HS-27A (cell line): ENCODE measurements around the gene TTLL3.
"Not testable (repeated sequence)": the region's sequence is repeated elsewhere in the genome, so short reads cannot be mapped to it uniquely, and the experiment has no call there.

Experiments
- DNase-seq: peaks from one replicate; pipeline ENCODE4 v3.0.0-alpha.2; 2012; ENCODE audit warnings: low read depth, missing footprints

Gene TTLL3

GRCh38 chr3:9809615-9810432 is at the start of gene TTLL3:
Gene TTLL3 (plus strand): TSS chr3:9810262. CDS start chr3:9810662, 400 bp downstream.
- DNase-seq: no peak

DNA sequence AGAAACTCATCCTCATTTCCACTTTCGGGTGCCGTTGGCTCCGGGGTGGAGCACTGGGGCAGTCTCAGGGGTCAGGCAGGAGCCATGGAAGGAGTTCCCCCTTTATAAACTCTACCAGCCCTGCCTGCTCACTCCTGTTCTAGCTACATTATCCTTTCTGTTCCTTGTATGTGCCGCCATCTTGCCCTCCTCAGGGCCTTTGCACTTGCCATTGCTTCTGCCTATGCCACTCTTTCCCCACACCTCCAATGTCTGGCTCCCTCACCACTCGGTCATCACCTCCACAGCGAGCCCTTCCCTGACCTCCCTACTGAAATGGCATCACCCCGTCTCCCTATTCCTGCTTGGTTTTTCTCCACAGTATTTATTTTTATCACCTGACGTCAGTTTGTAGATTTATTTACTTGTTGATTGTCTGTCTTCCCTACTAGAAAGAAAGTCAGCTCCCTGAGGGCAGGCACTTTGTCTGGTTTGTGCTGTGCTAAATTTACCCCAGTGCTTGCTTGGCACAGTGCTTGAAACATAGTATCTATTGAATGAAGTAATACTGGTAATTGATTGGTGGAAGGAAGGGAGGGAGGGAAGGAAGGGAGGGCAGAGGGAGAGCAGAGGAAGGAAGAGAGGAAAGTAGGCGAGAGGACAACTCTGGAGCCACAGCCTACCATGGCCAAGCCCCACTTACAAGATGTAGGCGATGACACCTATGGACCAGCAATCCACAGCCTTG is 49.1 kb upstream of the TTLL3 start:
- no peak for DNase-seq

DNA sequence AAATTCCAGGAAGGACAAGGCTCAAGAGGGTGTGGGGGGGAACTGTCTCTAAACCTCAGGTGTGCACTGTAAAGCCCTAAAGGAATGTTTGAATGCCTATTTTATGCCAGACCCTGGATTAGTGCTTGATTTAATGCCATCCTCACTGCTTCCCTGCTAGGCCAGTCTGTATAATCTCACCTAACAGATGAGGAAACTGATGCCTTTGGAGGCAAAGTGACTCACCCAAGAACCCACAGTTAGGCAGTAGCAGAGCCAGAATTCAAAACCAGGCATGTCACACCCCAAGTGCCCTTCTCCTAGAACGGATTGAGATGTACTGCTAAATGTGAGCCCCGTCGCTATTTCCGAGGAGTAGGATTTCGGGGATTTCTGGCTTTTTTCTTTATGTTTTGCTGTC is 48.1 kb upstream of the TTLL3 start:
- DNase-seq: no peak

DNA sequence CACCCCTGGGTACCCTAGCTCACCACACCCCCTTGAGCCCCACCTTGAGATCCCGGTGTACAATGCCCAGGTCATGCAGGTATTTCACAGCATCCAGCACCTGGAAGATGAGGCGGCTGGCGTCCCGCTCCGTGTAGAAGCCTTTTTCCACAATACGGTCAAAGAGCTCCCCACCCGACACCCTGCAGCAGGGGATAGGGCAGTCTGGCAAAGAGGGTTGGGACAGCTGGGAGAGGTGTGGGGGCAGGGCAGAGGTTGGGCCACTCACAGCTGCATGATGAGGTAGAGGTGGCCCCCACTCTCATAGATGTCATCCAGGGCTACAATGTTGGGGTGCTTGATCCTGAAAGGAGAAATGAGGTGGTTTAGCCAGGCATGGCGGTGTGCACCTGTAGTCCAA is 47.2 kb upstream of the TTLL3 start:
- no peak for DNase-seq

DNA sequence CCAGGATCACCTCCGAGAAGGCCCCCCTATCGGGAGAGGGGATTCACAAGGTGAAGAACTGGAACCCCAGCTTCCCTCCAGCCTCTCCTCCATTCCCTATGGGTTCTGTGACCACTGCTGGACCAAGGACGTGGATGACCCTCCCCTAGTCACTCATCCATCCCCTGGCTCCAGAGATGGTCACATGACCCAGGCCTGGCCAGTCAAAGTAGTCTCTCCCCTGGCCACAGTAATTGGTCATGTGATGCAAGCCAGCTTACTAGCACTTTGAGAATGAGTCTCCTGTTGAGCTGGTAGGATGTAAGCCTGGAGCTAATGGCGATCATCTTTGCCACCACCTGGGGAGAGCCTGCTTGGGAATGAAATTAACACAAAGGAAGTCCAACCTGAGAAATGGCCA is 44.2 kb upstream of the TTLL3 start:
- DNase-seq: no peak

DNA sequence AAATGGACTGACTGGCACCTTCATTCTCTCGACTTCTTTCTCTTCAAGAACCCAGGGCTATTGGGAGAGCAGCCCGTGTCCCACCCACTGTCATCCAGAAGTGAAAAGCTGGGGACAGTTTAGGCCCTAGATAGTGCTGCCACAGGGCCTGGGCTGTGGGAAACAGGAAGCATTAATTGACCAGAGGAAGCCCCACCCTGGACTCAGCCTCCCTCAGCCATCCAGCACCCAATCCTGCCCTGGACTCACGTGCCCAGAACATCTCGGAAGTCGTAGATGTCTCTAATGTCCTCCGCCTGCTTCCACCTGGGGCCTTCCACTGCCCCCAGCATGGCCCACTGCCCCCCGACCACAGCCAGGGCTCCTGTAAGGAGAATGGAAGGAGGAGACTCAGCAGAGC is 42.6 kb upstream of the TTLL3 start:
- no peak for DNase-seq

DNA sequence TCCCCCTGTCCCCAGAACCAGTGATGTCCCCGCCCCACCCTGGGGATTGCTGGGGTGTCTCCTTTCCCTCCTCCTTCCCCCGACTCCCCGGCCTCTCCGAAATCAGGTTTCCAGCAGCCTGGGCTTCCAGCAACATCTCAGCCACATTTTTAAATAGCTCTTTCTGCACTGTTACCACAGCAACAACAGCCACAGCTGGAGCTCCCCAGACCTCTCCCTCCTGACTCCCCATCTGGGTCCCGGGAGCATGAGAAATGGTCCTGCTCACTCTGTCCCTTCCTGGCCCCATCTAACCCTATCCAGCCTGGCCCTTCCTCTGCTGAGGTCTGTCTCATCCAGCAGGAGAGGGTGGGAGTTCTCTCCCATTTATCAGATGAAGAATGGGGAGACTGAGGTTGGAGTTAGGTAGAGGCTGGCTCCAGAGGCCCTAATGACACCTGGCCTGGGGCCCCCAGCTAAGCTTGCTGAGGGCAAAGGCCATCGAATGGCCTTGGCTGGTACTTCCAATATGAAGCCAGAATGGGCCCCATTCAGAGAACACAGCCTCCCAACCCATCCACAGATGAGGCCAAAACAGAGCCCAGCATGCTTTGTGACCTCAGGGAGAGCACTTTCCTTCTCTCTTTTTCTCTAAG is 41.8 kb upstream of the TTLL3 start:
- DNase-seq: no peak

GRCh38 chr3:9769012-9769411 is 41.0 kb upstream of the TTLL3 start:
- no peak for DNase-seq

GRCh38 chr3:9769426-9770275 is 40.4 kb upstream of the TTLL3 start, which contains the start of gene CAMK1:
Gene CAMK1 (minus strand): TSS chr3:9769947. CDS start chr3:9767749, 2,198 bp downstream.
- no peak for DNase-seq

GRCh38 chr3:9770276-9770812 is 39.7 kb upstream of the TTLL3 start:
- DNase-seq: no peak

- not testable (repeated sequence) for DNase-seq
Measured at GRCh38 chr3:9771007-9771406, 39.1 kb upstream of the TTLL3 start.

GRCh38 chr3:9776896-9777693 is 33.0 kb upstream of the TTLL3 start:
- DNase-seq: no peak

DNA sequence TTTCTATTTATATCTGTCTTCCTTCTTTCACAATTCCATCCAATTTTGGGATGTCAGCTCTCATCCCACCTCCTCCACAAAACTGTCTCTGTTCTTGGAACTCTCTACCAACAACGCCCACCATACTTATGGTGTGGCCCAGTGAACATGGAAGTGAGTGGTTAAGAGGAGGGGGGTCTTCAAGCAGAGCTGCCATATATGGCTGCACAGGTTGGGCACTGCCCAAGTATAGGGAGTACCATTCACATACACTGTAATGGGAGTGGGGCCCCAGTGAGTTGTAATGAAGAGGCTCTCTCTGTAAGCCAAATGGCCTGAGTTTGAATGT is 32.4 kb upstream of the TTLL3 start:
- no peak for DNase-seq

DNA sequence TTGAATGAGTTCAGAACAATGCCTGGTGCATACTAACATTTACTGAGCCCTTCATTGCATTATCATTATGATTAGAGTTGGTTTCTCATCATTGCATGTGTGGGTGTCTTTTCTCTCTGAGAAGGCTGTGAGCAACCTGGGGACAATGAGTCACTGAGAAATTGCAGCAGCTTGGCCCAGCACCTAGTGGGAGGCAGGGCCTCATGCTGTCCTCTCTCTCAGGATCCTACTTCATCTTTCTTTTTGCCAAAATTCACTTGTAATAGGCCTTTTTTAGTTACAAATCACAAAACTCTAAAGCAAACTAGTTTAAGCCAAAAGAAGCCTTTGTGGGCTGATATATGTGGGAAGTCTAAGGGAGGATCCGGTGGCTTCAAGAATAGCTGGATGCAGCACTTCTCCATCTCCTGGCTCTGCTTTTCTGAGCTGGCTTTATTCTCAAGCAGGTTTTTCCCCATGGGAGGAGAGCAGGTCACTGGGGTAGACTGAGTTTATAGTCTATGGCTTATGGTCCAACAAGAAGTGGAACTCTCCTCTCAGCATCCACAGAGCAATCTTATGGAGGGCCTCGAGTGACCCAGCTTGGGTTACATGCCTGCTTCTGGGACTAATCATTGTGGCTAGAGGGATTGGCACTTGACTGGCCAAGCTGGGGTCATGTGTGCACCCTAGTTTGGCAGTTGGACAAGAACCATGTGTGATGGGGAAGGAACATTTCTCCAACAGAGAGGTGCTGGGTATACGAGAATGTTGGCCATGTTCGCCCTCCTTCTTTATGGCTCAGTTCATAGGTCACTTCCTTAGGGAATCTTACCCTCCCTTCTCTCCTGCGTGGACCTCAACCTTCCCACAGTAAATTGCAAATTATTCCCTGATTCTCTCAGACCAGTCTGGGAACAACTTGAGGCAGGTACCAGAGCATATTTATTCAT is 31.7 kb upstream of the TTLL3 start:
- DNase-seq: no peak

- no peak for DNase-seq
Measured at GRCh38 chr3:9779075-9779593, 30.9 kb upstream of the TTLL3 start.

DNA sequence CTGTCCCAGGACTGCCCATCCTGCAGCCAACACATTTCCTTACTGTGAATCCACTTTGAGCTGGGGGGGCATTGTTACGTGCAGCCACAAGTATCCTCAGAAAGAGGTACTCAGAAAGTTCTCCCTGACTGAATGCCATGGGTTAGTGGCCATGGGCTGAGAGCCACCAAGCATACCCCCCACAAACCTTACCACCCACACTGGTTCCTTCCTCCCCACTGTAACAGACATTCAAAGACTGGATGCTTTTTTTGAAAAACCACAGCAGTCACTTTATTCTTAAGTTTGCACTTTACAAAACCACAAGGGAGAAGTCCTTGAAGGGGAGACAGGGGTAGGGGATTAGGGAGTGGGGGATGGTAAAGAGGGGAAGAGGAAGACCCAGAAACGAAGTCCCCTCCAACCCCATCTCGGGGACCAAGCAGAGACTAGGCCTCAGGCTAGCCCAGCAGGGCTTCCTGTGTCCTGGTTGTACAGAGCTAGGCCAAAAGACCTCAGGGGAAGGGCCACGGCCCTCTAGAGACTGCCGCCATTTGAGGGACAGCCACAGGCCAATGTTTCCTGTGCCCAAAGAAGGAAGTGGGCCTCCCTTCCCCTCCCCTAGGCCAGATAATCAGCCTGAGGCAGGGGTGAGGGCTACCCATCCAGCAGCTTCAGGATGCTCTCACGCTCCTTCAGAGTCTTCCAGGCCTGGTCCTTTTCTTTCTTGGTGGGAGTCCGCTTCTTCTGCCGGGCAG is 30.2 kb upstream of the TTLL3 start:
- DNase-seq: no peak

- DNase-seq: no peak
Measured at GRCh38 chr3:9780458-9780812, 29.6 kb upstream of the TTLL3 start.

GRCh38 chr3:9780910-9781309 is 29.2 kb upstream of the TTLL3 start:
- DNase-seq: no peak

- DNase-seq: no peak
Measured at GRCh38 chr3:9781551-9781950, 28.5 kb upstream of the TTLL3 start.
